Esophagus squamous epithelium (tissue), 4 donors: Measurements from ENCODE around the gene NXF1.

Experiments used
- CTCF ChIP-seq, 6 experiments: fragments of 450-650 bp in 4 of 6; fragments of 200-600 bp in 2 of 6; sonication (generic) in 2 of 6; IDR thresholded peaks; one replicate each; pipeline ENCODE4 v1.5.1; 2016 to 2019; ENCODE audit warnings: antibody characterized with exemption in 6 of 6, mild to moderate bottlenecking in 4 of 6, moderate library complexity in 4 of 6
- POLR2A ChIP-seq, 4 donors: fragments of 450-650 bp; IDR thresholded peaks; one replicate each; pipeline ENCODE4 v1.6.1; 2017; ENCODE audit warnings: antibody characterized with exemption in 4 of 4, mild to moderate bottlenecking in 4 of 4, moderate library complexity in 3 of 4

GRCh38 chr11:62854013-62854824, 49.0 kb upstream of the NXF1 start:
- TF ChIP-seq POLR2A (IDR thresholded peaks at IDR 0.05) (no peak), CTCF (IDR thresholded peaks at IDR 0.05) (no peak)
